Limb (tissue), 2 donors: ENCODE results near the gene PIH1D1.
"Not testable (repeated sequence)": the region's sequence is repeated elsewhere in the genome, so short reads cannot be mapped to it uniquely, and the experiment has no call there.

Source experiments
- DNase-seq, 2 donors: peaks; one replicate each; pipeline ENCODE4 v3.0.0-alpha.2; 2016; ENCODE audit errors: extremely low spot score in 2 of 2

PIH1D1 gene

GRCh38 chr19:49456326-49456725 is 4.7 kb upstream of the PIH1D1 start:
- DNase-seq, result no peak

- no peak for DNase-seq
Observed at GRCh38 chr19:49455773-49456172, 4.2 kb upstream of the PIH1D1 start.

- no peak for DNase-seq
Observed at GRCh38 chr19:49453757-49454240, 2.2 kb upstream of the PIH1D1 start.

GRCh38 chr19:49453013-49453756 is 1.6 kb upstream of the PIH1D1 start, which contains the start of gene ALDH16A1:
TSS of gene ALDH16A1 (plus strand) at chr19:49453225. CDS start at chr19:49453332, 107 bp downstream.
- peak; percentile 98 to 99 for DNase-seq

- DNase-seq, result no peak
Observed at GRCh38 chr19:49450405-49450804, 1.2 kb downstream of the PIH1D1 start.

- no peak for DNase-seq
Observed at GRCh38 chr19:49448432-49448786, 3.2 kb downstream of the PIH1D1 start.

- DNase-seq, result no peak
Observed at GRCh38 chr19:49447485-49448431, 3.9 kb downstream of the PIH1D1 start.

- no peak for DNase-seq
Observed at GRCh38 chr19:49445997-49446396, 5.6 kb downstream of the PIH1D1 start.

GRCh38 chr19:49444100-49444700 is 7.4 kb downstream of the PIH1D1 start:
- DNase-seq, result not testable (repeated sequence)

GRCh38 chr19:49443366-49444099 is 8.1 kb downstream of the PIH1D1 start:
- peak; percentile 97 to 98 for DNase-seq

GRCh38 chr19:49442771-49443365 is 8.7 kb downstream of the PIH1D1 start:
- peak; percentile 78 to 90 for DNase-seq

GRCh38 chr19:49442354-49442753 is 9.3 kb downstream of the PIH1D1 start:
- DNase-seq, result no peak

- DNase-seq, result no peak
Observed at GRCh38 chr19:49441960-49442350, 9.7 kb downstream of the PIH1D1 start.

- DNase-seq, result peak in 1 of 2 donors; percentile 64
Observed at GRCh38 chr19:49441210-49441959, 10.2 kb downstream of the PIH1D1 start, which contains the start of gene SLC17A7. TSS of gene SLC17A7 (minus strand) at chr19:49441527. CDS start at chr19:49441379, 148 bp downstream.

- DNase-seq, result no peak
Observed at GRCh38 chr19:49440439-49441209, 11.0 kb downstream of the PIH1D1 start.

- DNase-seq, result no peak
Observed at GRCh38 chr19:49439836-49440235, 11.8 kb downstream of the PIH1D1 start.

GRCh38 chr19:49438261-49438660 is 13.4 kb downstream of the PIH1D1 start:
- DNase-seq, result no peak

GRCh38 chr19:49437231-49437630 is 14.4 kb downstream of the PIH1D1 start:
- DNase-seq, result no peak

GRCh38 chr19:49436381-49437017 is 15.1 kb downstream of the PIH1D1 start:
- DNase-seq, result peak in 1 of 2 donors; percentile 64
